K562 (cell line): ENCODE results near the gene KCNJ8. TPM values are rescaled to one million over a fixed set of nuclear protein-coding genes. Genes with fewer than 3 reads are reported as not detected.

Experiments used
- ATAC-seq: fragments of 200-7000 bp; cut with Tn5 transposase; 3 replicates; pipeline ENCODE4 v1.9.1; 2020; ENCODE audit warnings: moderate library complexity
- BruUV-seq: library from RNA; stranded (reverse); fragments of 400-500 nt; replicated peaks from 2 replicates; lab custom pipeline; 2021; lab: Mats Ljungman, UMichigan
- CTCF ChIA-PET: fragments of 300-600 bp; formaldehyde crosslinking; extraction: SDS; loops from one replicate; lab custom pipeline; 2021; ENCODE audit warnings: low intra/inter-chr PET ratio; lab: Yijun Ruan, JAX
- POLR2A ChIA-PET: fragments of 300-600, 350-650 bp; sonication (Branson Sonifier 250); formaldehyde crosslinking; extraction: SDS; loops from one replicate; lab custom pipeline; 2021; ENCODE audit warnings: antibody characterized with exemption, inconsistent platforms; lab: Yijun Ruan, JAX
- DNase-seq, 4 experiments: peaks; one replicate each; pipeline versions ENCODE4 v3.0.0 to v3.0.0-alpha.2; 2011 to 2018; ENCODE audit warnings: low spot score in 3 of 4, mixed read lengths in 3 of 4; ENCODE audit errors: extremely low read depth in 1 of 4
- FAIRE-seq: peaks from 2 replicates; lab custom pipeline; 2011; peaks lifted over from hg19 to GRCh38; lab: Jason Lieb, UNC
- H2AFZ ChIP-seq: 2 replicates; pipeline ENCODE4 v1.6.0; 2011; ENCODE audit warnings: low read depth, low read length, control low read depth, inconsistent platforms
- H3K27ac ChIP-seq: fragments of 200-600 bp; 3 replicates; pipeline ENCODE4 v1.8.0; 2011; ENCODE audit warnings: low read depth, mild to moderate bottlenecking, control low read depth, inconsistent platforms, low read length, moderate library complexity, mixed read lengths; ENCODE audit errors: extremely low read depth
- H3K27me3 ChIP-seq, 2 experiments: fragments of 300-600 bp in 1 of 2; 2 replicates in 1 of 2; 3 replicates in 1 of 2; pipeline versions ENCODE4 v1.6.0 to v1.8.0; 2011; ENCODE audit warnings: inconsistent platforms in 2 of 2, low read length in 2 of 2, mild to moderate bottlenecking in 1 of 2, mixed read lengths in 1 of 2, moderate library complexity in 1 of 2; ENCODE audit not compliant: control insufficient read depth in 2 of 2, insufficient read depth in 2 of 2
- H3K36me3 ChIP-seq: fragments of 300-600 bp; 3 replicates; pipeline ENCODE4 v1.8.0; 2011; ENCODE audit warnings: mild to moderate bottlenecking, low read length, inconsistent platforms; ENCODE audit not compliant: control insufficient read depth, insufficient read depth
- H3K4me1 ChIP-seq, 2 experiments: fragments of 200-600 bp in 1 of 2; replicated peaks in 1 of 2; 2 replicates in 1 of 2; 3 replicates in 1 of 2; pipeline versions ENCODE4 v1.5.1 to v1.8.0; 2011; ENCODE audit warnings: inconsistent platforms in 2 of 2, low read length in 2 of 2, mild to moderate bottlenecking in 1 of 2, mixed read lengths in 1 of 2, moderate library complexity in 1 of 2; ENCODE audit not compliant: control insufficient read depth in 2 of 2, insufficient read depth in 2 of 2
- H3K4me2 ChIP-seq: 2 replicates; pipeline ENCODE4 v1.6.1; 2011; ENCODE audit warnings: low read length, control low read depth, inconsistent platforms, mixed read lengths; ENCODE audit not compliant: insufficient read depth
- H3K4me3 ChIP-seq: fragments of 200-600 bp; sonication (generic), shearing (Covaris generic); 2 replicates; pipeline ENCODE4 v1.5.1; 2016; ENCODE audit warnings: control low read depth, inconsistent platforms
- H3K79me2 ChIP-seq: fragments of 200-600 bp; 3 replicates; pipeline ENCODE4 v1.8.0; 2011; ENCODE audit warnings: low read length, inconsistent platforms; ENCODE audit not compliant: control insufficient read depth, insufficient read depth
- H3K9ac ChIP-seq, 2 experiments: 2 replicates each; pipeline versions ENCODE4 v1.6.0 to v1.6.1; 2011; ENCODE audit warnings: low read depth in 2 of 2, low read length in 2 of 2, control low read depth in 1 of 2, inconsistent platforms in 1 of 2, mild to moderate bottlenecking in 1 of 2, mixed read lengths in 1 of 2; ENCODE audit not compliant: insufficient read depth in 1 of 2
- H3K9me1 ChIP-seq: one replicate; pipeline ENCODE4 v1.6.0; 2011; ENCODE audit warnings: inconsistent platforms, mild to moderate bottlenecking, low read length, moderate library complexity; ENCODE audit not compliant: control insufficient read depth, insufficient read depth
- H3K9me3 ChIP-seq: replicated peaks from 2 replicates; pipeline ENCODE4 v1.5.1; 2011; ENCODE audit warnings: low read depth, low read length, inconsistent platforms; ENCODE audit not compliant: control insufficient read depth, insufficient read depth
- H4K20me1 ChIP-seq: replicated peaks from 2 replicates; pipeline ENCODE4 v1.6.1; 2011; ENCODE audit warnings: low read length, inconsistent platforms, mixed read lengths; ENCODE audit not compliant: control insufficient read depth, insufficient read depth
- BRCA1 ChIP-seq, 2 experiments: fragments of 450-650 bp in 1 of 2; sonication (generic) in 1 of 2; formaldehyde crosslinking in 1 of 2; IDR thresholded peaks; 2 replicates each; pipeline versions ENCODE4 v1.5.0 to v1.6.1; 2017 to 2020; ENCODE audit warnings: mild to moderate bottlenecking in 1 of 2, missing genetic modification reagents in 1 of 2
- CSDE1 ChIP-seq, 2 experiments: fragments of 450-650 bp; IDR thresholded peaks; 2 replicates each; pipeline ENCODE4 v1.6.1; 2016; ENCODE audit warnings: mild to moderate bottlenecking in 1 of 2
- ETS2 ChIP-seq: IDR thresholded peaks from 2 replicates; pipeline ENCODE4 v1.6.1; 2016; ENCODE audit warnings: borderline replicate concordance, missing genetic modification characterization, mild to moderate bottlenecking, moderate library complexity, missing compliant biosample characterization; ENCODE audit not compliant: poor library complexity, severe bottlenecking
- HDAC3 ChIP-seq: fragments of 450-650 bp; IDR thresholded peaks from 2 replicates; pipeline ENCODE4 v1.6.1; 2018; ENCODE audit warnings: borderline replicate concordance, mild to moderate bottlenecking, moderate library complexity; ENCODE audit not compliant: partially characterized antibody
- HMG20B ChIP-seq: fragments of 250-450 bp; sonication (Bioruptor Pico); IDR thresholded peaks from 2 replicates; pipeline ENCODE4 v1.5.0; 2021; ENCODE audit warnings: mild to moderate bottlenecking
- MIER1 ChIP-seq: fragments of 450-650 bp; IDR thresholded peaks from 2 replicates; pipeline ENCODE4 v1.6.1; 2016; ENCODE audit warnings: antibody characterized with exemption, mild to moderate bottlenecking, low read depth
- NR3C1 ChIP-seq: sonication (generic); formaldehyde crosslinking; IDR thresholded peaks from 2 replicates; pipeline ENCODE4 v1.8.1; 2022; ENCODE audit warnings: missing genetic modification reagents
- SMARCC2 ChIP-seq: fragments of 450-650 bp; IDR thresholded peaks from 2 replicates; pipeline ENCODE4 v1.6.1; 2017; ENCODE audit warnings: antibody characterized with exemption, moderate library complexity, mild to moderate bottlenecking, low read depth
- ZKSCAN1 ChIP-seq: fragments of 150-350 bp; IDR thresholded peaks from 2 replicates; pipeline ENCODE4 v1.6.1; 2016; ENCODE audit warnings: low read depth, low read length
- ZNF778 ChIP-seq: fragments of 450-650 bp; formaldehyde crosslinking; IDR thresholded peaks from 2 replicates; pipeline ENCODE4 v1.4.0; 2020; ENCODE audit warnings: mild to moderate bottlenecking, moderate library complexity
- WGBS: fragments of 100-300 bp; shearing (Covaris generic); methylation state at CpG from one replicate; pipeline ENCODE4 v1.1.6; 2016; ENCODE audit warnings: low coverage, mixed read lengths; ENCODE audit not compliant: insufficient coverage; ENCODE audit errors: missing lambda C conversion rate; 5-methylcytosine and 5-hydroxymethylcytosine counted together
- in situ Hi-C: fragments of 300-500 bp; cut with MboI; formaldehyde crosslinking; loops from 4 replicates; pipeline ENCODE4 v1.15.0; 2018; ENCODE audit warnings: inconsistent platforms, mixed read lengths
- intact Hi-C: fragments of 100-400 bp; cut with micrococcal nuclease; formaldehyde crosslinking; loops from 2 replicates; pipeline ENCODE4 v1.14.2; 2022
- polyA plus RNA-seq, 8 experiments: library from polyadenylated mRNA; depleted of rRNA in 4 of 8; stranded (reverse) in 5 of 8; unstranded in 3 of 8; fragments of >200 nt; fragmentation: Nextera tagmentation in 2 of 8; fragmentation: Illumina TruSeq in 1 of 8; extraction: Ambion mirVana in 2 of 8; extraction: Trizol in 1 of 8; gene quantifications; 2 replicates each; pipeline versions ENCODE4 v1.2.1 to v1.2.3, GENCODE V29; 2011 to 2014; ENCODE audit warnings: inconsistent platforms in 1 of 8, missing spikeins in 1 of 8
- total RNA-seq, 7 experiments: library from RNA; depleted of rRNA in 6 of 7; stranded (reverse); fragments of >200 nt in 6 of 7; fragmentation: Illumina TruSeq in 2 of 7; extraction: Trizol in 2 of 7; gene quantifications; 2 replicates each; pipeline versions ENCODE4 v1.2.1 to v1.2.3, GENCODE V29; 2011 to 2021; ENCODE audit warnings: low replicate concordance in 1 of 7
- TF ChIP-seq, protein P1 (sequence below): fragments of 450-650 bp; IDR thresholded peaks from 2 replicates; pipeline ENCODE4 v1.6.1; 2016
- TF ChIP-seq, protein P2 (sequence below): sonication (generic); formaldehyde crosslinking; IDR thresholded peaks from 2 replicates; pipeline ENCODE4 v1.8.0; 2022; ENCODE audit warnings: mild to moderate bottlenecking, missing genetic modification reagents
- TF ChIP-seq, protein P3 (sequence below), 3 experiments: IDR thresholded peaks in 2 of 3; conservative IDR thresholded peaks in 1 of 3; 2 replicates each; pipeline ENCODE4 v1.5.1; 2011 to 2012; ENCODE audit warnings: low read length in 3 of 3, mild to moderate bottlenecking in 3 of 3, control low read depth in 2 of 3, improper control_type of control experiment in 1 of 3, inconsistent platforms in 1 of 3, low read depth in 1 of 3, mixed read lengths in 1 of 3, moderate library complexity in 1 of 3; ENCODE audit not compliant: insufficient read depth in 2 of 3
- TF ChIP-seq, protein P4 (sequence below), 3 experiments: fragments of 200-800 bp in 1 of 3; sonication (Bioruptor generic) in 1 of 3; sonication (generic) in 1 of 3; formaldehyde crosslinking in 1 of 3; IDR thresholded peaks; 2 replicates each; pipeline versions ENCODE4 v1.6.1 to v1.8.0; 2016 to 2022; ENCODE audit warnings: mild to moderate bottlenecking in 2 of 3, missing compliant biosample characterization in 2 of 3, missing genetic modification characterization in 2 of 3, missing genetic modification reagents in 1 of 3

Gene KCNJ8
- total and polyA plus RNA-seq, 9 of the 15 experiments (the other 6 are each of a cell fraction or from before 2014, with no cell fraction given), result 0.28 to 3.6 (median 1.1) TPM

DNA sequence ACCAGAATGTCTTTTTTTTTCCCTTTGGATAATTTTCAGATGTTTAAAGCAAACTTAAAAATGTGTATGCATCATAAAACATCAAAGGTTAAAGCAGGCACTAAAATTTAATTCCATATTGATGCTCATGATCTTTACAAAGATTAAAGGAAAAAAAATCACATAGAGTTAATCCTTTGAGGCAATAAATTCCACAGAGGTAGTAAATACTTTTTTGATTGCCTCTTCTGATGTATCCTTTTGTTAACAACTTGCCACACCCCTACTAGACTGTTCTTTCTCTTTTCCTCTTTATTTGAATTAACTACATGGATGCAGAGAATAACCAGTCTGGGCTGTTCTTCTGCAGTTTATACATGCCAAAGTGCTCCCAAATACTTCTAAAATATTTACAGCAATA lies 45.2 kb upstream of the KCNJ8 start (continued):
- TF ChIP-seq, protein P1, sequence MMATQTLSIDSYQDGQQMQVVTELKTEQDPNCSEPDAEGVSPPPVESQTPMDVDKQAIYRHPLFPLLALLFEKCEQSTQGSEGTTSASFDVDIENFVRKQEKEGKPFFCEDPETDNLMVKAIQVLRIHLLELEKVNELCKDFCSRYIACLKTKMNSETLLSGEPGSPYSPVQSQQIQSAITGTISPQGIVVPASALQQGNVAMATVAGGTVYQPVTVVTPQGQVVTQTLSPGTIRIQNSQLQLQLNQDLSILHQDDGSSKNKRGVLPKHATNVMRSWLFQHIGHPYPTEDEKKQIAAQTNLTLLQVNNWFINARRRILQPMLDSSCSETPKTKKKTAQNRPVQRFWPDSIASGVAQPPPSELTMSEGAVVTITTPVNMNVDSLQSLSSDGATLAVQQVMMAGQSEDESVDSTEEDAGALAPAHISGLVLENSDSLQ, result no peak
- TF ChIP-seq, all 486 proteins: peak for 0

DNA sequence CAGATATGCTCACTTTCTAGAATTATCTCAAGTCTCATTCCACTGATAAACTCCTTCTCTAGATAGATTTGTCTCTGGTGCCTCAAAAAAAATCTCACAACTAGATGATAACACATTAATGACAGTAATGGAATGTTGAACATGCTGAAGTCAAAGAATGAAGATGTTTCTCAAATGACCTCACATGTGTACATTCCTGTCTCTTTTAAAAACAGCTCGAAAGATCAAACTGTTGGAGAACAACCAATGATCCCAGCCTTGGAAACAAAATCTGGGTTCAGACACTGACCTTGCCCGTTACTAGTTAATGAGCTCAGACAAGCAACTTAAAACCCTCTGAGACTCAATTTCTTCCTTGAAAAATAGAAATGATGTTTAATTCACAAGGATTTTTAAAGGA lies 44.7 kb upstream of the KCNJ8 start:
- H3K27ac ChIP-seq, result no peak overlapping the region
- DNase-seq (no peak), FAIRE-seq (no peak), ATAC-seq (no peak)
- H3K9me3 ChIP-seq, result no peaks in the 10 kb centered on the region
- H4K20me1 ChIP-seq, result no peaks in the 10 kb centered on the region
- ChIA-PET POLR2A (no interaction called here), CTCF (no interaction called here)
- BruUV-seq, result no TSS peak
- no peak overlapping the region for H3K4me2 ChIP-seq
- H3K36me3 ChIP-seq, result no peaks in the 10 kb centered on the region
- no peaks in the 10 kb centered on the region for H3K4me1 ChIP-seq
- no peaks in the 10 kb centered on the region for H3K27me3 ChIP-seq
- in situ Hi-C loops, result no loop called here
- no peak overlapping the region for H2AFZ ChIP-seq
- intact Hi-C loops, result no loop called here
- no peak overlapping the region for H3K4me3 ChIP-seq
- WGBS, result 5% methylated on average over 2 of the region's 2 CpGs
- H3K9ac ChIP-seq, result no peak overlapping the region
- no peaks in the 10 kb centered on the region for H3K79me2 ChIP-seq
- H3K9me1 ChIP-seq, result no peaks in the 10 kb centered on the region
- TF ChIP-seq ZNF778 (CRISPR knock-in tag), result no peak
- TF ChIP-seq, protein P2, sequence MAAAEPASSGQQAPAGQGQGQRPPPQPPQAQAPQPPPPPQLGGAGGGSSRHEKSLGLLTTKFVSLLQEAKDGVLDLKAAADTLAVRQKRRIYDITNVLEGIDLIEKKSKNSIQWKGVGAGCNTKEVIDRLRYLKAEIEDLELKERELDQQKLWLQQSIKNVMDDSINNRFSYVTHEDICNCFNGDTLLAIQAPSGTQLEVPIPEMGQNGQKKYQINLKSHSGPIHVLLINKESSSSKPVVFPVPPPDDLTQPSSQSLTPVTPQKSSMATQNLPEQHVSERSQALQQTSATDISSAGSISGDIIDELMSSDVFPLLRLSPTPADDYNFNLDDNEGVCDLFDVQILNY, result no peak
- TF ChIP-seq ETS2, result no peak
- TF ChIP-seq ZKSCAN1, result no peak
- no peak for TF ChIP-seq BRCA1 (IDR thresholded peaks at IDR 0.05)
- TF ChIP-seq BRCA1 (CRISPR knock-in tag; IDR thresholded peaks at IDR 0.05), result no peak
- TF ChIP-seq NR3C1 (CRISPR knock-in tag), result no peak
- TF ChIP-seq, protein P3, sequence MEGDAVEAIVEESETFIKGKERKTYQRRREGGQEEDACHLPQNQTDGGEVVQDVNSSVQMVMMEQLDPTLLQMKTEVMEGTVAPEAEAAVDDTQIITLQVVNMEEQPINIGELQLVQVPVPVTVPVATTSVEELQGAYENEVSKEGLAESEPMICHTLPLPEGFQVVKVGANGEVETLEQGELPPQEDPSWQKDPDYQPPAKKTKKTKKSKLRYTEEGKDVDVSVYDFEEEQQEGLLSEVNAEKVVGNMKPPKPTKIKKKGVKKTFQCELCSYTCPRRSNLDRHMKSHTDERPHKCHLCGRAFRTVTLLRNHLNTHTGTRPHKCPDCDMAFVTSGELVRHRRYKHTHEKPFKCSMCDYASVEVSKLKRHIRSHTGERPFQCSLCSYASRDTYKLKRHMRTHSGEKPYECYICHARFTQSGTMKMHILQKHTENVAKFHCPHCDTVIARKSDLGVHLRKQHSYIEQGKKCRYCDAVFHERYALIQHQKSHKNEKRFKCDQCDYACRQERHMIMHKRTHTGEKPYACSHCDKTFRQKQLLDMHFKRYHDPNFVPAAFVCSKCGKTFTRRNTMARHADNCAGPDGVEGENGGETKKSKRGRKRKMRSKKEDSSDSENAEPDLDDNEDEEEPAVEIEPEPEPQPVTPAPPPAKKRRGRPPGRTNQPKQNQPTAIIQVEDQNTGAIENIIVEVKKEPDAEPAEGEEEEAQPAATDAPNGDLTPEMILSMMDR (IDR thresholded peaks at IDR 0.05 in 2 of 3, conservative IDR thresholded peaks at IDR 0.05 in 1 of 3; ENCODE audit: insufficient read depth in 2 of 3, low read depth in 1 of 3, low read length in 3 of 3), result no peak
- TF ChIP-seq HMG20B (CRISPR knock-in tag), result no peak
- TF ChIP-seq MIER1, result no peak
- no peak for TF ChIP-seq HDAC3
- TF ChIP-seq CSDE1 (IDR thresholded peaks at IDR 0.05), result no peak
- TF ChIP-seq, protein P4, sequence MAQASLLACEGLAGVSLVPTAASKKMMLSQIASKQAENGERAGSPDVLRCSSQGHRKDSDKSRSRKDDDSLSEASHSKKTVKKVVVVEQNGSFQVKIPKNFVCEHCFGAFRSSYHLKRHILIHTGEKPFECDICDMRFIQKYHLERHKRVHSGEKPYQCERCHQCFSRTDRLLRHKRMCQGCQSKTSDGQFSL (CRISPR knock-in tag; IDR thresholded peaks at IDR 0.05), result no peak
- TF ChIP-seq, protein P4 (tag; IDR thresholded peaks at IDR 0.05), result no peak
- TF ChIP-seq SMARCC2, result no peak
